Adrenal gland (tissue), 12 donors: ENCODE data around the gene AP1M1. TPM values are rescaled to one million over a fixed set of nuclear protein-coding genes. Genes with fewer than 3 reads are reported as not detected.

Experiments
- DNase-seq, 7 donors: peaks; one replicate each; pipeline ENCODE4 v3.0.0-alpha.2; 2019 to 2020
- H3K27ac ChIP-seq, 5 donors: fragments of 200-600 bp; sonication (generic) in 4 of 5; 1 replicate in 3 of 5; 2 replicates in 2 of 5; pipeline versions ENCODE4 v1.5.1 to v1.8.0; 2016 to 2020; ENCODE audit warnings: mild to moderate bottlenecking in 1 of 5
- H3K27me3 ChIP-seq: fragments of 200-600 bp; 2 replicates; pipeline ENCODE4 v1.8.0; 2021
- H3K36me3 ChIP-seq, 2 donors: fragments of 200-600 bp; replicated peaks in 1 of 2; 1 replicate in 1 of 2; 2 replicates in 1 of 2; pipeline versions ENCODE4 v1.5.1 to v1.8.0; 2018 to 2022
- H3K4me1 ChIP-seq, 2 donors: fragments of 200-600 bp; replicated peaks in 1 of 2; 1 replicate in 1 of 2; 2 replicates in 1 of 2; pipeline versions ENCODE4 v1.5.1 to v1.8.0; 2018 to 2021
- H3K4me3 ChIP-seq, 4 donors: fragments of 200-600 bp; sonication (generic) in 3 of 4; one replicate each; pipeline ENCODE4 v1.5.1; 2016 to 2018
- H3K9me3 ChIP-seq, 3 donors: fragments of 200-600 bp; sonication (generic) in 1 of 3; replicated peaks in 1 of 3; 1 replicate in 2 of 3; 2 replicates in 1 of 3; pipeline versions ENCODE4 v1.5.1 to v1.8.0; 2016 to 2021
- POLR2A ChIP-seq, 2 donors: fragments of 450-650 bp; IDR thresholded peaks; one replicate each; pipeline ENCODE4 v1.6.1; 2017; ENCODE audit warnings: antibody characterized with exemption in 2 of 2, mild to moderate bottlenecking in 2 of 2, moderate library complexity in 1 of 2
- WGBS, 4 donors: extraction: QIAGEN DNeasy Blood & Tissue Kit in 2 of 4; methylation state at CpG; one replicate each; pipeline versions ENCODE4 v1.1.5 to v1.1.7; 2013 to 2017; 5-methylcytosine and 5-hydroxymethylcytosine counted together
- intact Hi-C, 2 donors: fragments of 100-400 bp; cut with DNase I; formaldehyde crosslinking; loops; one replicate each; pipeline versions ENCODE4 v1.14.1 to v1.15.0; 2022 to 2023
- polyA plus RNA-seq, 3 donors: library from polyadenylated mRNA; stranded (reverse); fragments of 200-250 nt in 2 of 3; fragments of 350-450 nt in 1 of 3; fragmentation: Illumina TruSeq in 1 of 3; extraction: RNeasy Lipid Tissue Mini Kit (QIAGEN cat#74804) in 1 of 3; gene quantifications; one replicate each; pipeline ENCODE4 v1.2.3, GENCODE V29; 2013 to 2014
- total RNA-seq, 9 donors: library from RNA; depleted of rRNA in 4 of 9; stranded (reverse); fragments of >200 nt in 4 of 9; fragments of 120-200 nt in 1 of 9; fragmentation: NEBNext Ultra II Directional in 1 of 9; extraction: Animal tissue kit (Norgen Biotek cat#: 25700) in 1 of 9; gene quantifications; one replicate each; pipeline versions ENCODE4 v1.1.0 to v1.2.4, GENCODE V29; 2013 to 2023
- TF ChIP-seq, protein P1 (sequence below), 6 experiments: fragments of 450-650 bp in 4 of 6; fragments of 200-600 bp in 2 of 6; sonication (generic) in 1 of 6; IDR thresholded peaks; 1 replicate in 5 of 6; 2 replicates in 1 of 6; pipeline versions ENCODE4 v1.5.1 to v1.8.0; 2016 to 2021; ENCODE audit warnings: antibody characterized with exemption in 6 of 6, mild to moderate bottlenecking in 2 of 6, moderate library complexity in 1 of 6
- donor health status: healthy with polysubstance abuse.
- donor health status: Bipolar disorder and iron deficiency.
- donor health status: DM: yes; HTN: yes; CAD: no.
- donor health status: DM: no; HTN: no; CAD: no.
- donor health status: DM: no; HTN: no; CAD: no.
- donor health status: DM: yes; HTN: yes; CAD: no.

Gene AP1M1
- total and polyA plus RNA-seq, 12 donors: 51.3 to 99.6 (median 82.5) TPM

GRCh38 chr19:16210168-16210567 is 12.5 kb downstream of the AP1M1 start:
- 93 to 97% (median 95%) methylated on average over 4 of the region's 4 CpGs for WGBS, 4 donors
- H3K4me1 ChIP-seq: peaks cover 6 to 9% of the 10 kb centered on the region in 2 donors
- H3K4me3 ChIP-seq: no peak overlapping the region
- intact Hi-C loops: no loop called here
- no peaks in the 10 kb centered on the region for H3K27me3 ChIP-seq
- DNase-seq: no peak
- TF ChIP-seq POLR2A (IDR thresholded peaks at IDR 0.05): no peak
- TF ChIP-seq, protein P1, sequence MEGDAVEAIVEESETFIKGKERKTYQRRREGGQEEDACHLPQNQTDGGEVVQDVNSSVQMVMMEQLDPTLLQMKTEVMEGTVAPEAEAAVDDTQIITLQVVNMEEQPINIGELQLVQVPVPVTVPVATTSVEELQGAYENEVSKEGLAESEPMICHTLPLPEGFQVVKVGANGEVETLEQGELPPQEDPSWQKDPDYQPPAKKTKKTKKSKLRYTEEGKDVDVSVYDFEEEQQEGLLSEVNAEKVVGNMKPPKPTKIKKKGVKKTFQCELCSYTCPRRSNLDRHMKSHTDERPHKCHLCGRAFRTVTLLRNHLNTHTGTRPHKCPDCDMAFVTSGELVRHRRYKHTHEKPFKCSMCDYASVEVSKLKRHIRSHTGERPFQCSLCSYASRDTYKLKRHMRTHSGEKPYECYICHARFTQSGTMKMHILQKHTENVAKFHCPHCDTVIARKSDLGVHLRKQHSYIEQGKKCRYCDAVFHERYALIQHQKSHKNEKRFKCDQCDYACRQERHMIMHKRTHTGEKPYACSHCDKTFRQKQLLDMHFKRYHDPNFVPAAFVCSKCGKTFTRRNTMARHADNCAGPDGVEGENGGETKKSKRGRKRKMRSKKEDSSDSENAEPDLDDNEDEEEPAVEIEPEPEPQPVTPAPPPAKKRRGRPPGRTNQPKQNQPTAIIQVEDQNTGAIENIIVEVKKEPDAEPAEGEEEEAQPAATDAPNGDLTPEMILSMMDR (IDR thresholded peaks at IDR 0.05): no peak
- H3K27ac ChIP-seq: no peak overlapping the region
- H3K36me3 ChIP-seq: peaks cover 0 to 48% of the 10 kb centered on the region in 2 donors
- H3K9me3 ChIP-seq: no peaks in the 10 kb centered on the region

DNA sequence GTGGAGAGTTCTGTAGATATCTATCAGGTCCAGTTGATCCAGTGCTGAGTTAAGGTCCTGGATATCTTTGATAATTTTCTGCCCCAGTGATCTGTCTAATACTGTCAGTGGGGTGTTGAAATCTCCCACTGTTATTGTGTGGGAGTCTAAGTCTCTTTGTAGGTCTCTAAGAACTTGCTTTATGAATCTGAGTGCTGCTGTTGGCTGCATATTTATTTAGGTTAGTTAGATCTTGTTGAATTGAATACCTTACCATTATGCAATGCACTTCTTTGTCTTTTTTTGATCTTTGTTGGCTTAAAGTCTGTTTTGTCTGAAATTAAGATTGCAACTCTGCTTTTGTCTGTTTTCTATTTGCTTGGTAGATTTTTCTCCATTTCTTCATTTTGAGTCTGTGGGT is 15.4 kb downstream of the AP1M1 start:
- intact Hi-C loops: no loop called here

DNA sequence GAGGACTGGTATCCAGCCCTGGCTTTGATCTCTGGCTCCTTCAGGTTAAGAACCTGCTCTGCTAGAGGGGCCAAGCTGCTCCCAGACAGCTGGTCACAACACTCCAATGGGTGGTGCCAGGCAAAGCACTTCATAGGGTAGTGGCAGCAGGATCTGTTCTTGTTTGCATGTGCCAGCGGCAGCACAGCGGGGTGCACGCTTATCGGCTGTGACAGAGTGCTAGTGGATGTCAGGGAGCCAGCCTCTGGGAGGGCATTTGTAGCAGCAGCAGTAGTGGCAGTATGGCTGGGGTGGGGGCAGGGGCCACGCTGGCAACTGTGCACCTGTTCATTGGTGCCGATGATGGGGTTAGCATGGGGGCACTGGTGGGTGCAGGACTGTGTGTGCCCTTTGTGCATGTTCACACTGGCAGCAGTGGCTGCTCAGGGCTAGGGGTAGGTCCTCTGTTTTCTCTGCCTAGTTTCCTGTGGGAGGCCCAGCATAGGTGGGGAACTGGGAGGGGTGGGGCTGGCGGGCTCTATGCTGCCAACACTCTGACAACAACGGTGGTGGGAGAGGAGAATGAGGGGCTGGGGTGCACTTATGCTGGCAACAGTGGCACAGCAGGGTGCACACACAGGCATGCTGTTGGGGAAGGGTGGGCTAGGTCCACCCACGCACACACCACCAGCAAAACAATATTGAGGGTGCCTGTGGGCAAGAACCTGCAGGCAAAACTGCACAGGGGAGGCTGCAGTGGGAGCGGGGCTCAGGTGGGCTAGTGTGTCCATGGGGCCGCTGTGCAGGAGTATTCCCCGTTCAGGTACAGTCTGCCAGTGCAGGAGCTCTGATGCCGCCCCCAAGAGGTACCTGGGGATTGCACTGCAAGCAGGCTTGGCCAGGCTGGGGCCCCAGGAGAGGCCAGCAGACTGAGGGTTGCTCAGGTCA is 19.3 kb downstream of the AP1M1 start:
- intact Hi-C loops: no loop called here
- Histone ChIP-seq H3K27me3 (no peaks in the 10 kb centered on the region), H3K4me3 (no peak overlapping the region), H3K27ac (no peak overlapping the region), H3K36me3 (no peaks in the 10 kb centered on the region), H3K9me3 (peaks cover 0 to 19% (median 0%) of the 10 kb centered on the region in 3 donors), H3K4me1 (no peaks in the 10 kb centered on the region)
- no peak for DNase-seq
- WGBS, 4 donors: 85 to 94% (median 92%) methylated on average over 6 to 13 of the region's 13 CpGs
- TF ChIP-seq, protein P1 (IDR thresholded peaks at IDR 0.05): no peak
- no peak for TF ChIP-seq POLR2A (IDR thresholded peaks at IDR 0.05)

More for the DNA sequence above, 15.4 kb downstream of the AP1M1 start:
- H3K9me3 ChIP-seq: no peaks in the 10 kb centered on the region
- DNase-seq: no peak
- H3K36me3 ChIP-seq: peaks cover 0 to 31% of the 10 kb centered on the region in 2 donors
- no peak overlapping the region for H3K4me3 ChIP-seq
- TF ChIP-seq POLR2A (IDR thresholded peaks at IDR 0.05): no peak
- TF ChIP-seq, protein P1 (IDR thresholded peaks at IDR 0.05): no peak
- H3K4me1 ChIP-seq: no peaks in the 10 kb centered on the region
- no peak overlapping the region for H3K27ac ChIP-seq
- H3K27me3 ChIP-seq: no peaks in the 10 kb centered on the region

DNA sequence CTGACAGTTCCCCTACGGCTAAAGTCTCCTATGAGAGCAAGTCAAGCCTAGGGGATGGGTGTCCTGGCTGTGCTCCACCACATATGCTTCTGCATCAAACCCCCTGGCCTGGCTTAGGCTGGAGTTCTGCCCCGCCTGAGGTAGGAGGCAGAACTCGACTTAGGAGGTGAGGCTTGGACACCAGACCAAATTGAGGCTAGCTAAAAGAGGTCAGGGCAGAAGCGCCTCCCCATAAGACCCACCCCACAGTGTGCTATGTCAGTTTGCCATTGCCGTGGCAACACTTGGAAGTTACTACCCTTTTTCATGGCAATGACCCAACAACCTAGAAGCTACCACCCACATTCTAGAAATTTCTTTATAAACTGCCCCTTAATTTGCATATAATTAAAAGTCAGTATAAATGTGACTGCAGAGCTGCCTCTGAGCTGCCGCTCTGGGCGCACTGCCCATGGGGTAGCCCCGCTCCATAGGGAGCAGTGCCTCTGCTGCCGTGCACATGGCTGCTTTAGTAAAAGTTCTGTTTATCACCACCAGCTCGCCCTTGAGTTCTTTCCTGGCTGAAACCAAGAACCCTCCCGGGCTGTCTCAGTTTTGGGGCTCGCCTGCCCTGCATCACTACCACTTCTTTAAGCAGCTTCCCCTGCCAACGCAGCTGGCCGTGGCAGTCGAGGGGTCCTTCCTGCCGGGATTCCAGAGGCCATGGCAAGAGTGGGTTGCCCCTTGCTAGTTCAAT is 20.2 kb downstream of the AP1M1 start:
- intact Hi-C loops: no loop called here
- Histone ChIP-seq H3K27ac (no peak overlapping the region), H3K4me3 (no peak overlapping the region), H3K9me3 (peaks cover 0 to 19% (median 0%) of the 10 kb centered on the region in 3 donors), H3K36me3 (peaks cover 0 to 4% of the 10 kb centered on the region in 2 donors), H3K27me3 (no peaks in the 10 kb centered on the region), H3K4me1 (no peaks in the 10 kb centered on the region)
- WGBS, 4 donors: 90 to 97% (median 93%) methylated on average over 14 to 16 of the region's 16 CpGs
- no peak for TF ChIP-seq POLR2A (IDR thresholded peaks at IDR 0.05)
- TF ChIP-seq, protein P1 (IDR thresholded peaks at IDR 0.05): no peak
- DNase-seq: no peak
